Retinal pigment epithelial cell (primary cell): ENCODE measurements around the gene SYNPR.

Experiments used
- DNase-seq: peaks from one replicate; pipeline ENCODE4 v3.0.0-alpha.2; 2010; ENCODE audit warnings: low read depth
- H3K4me3 ChIP-seq: 2 replicates; pipeline ENCODE4 v1.5.1; 2011; ENCODE audit warnings: mild to moderate bottlenecking, low read length, control low read depth, moderate library complexity
- CTCF ChIP-seq: conservative IDR thresholded peaks from 2 replicates; pipeline ENCODE4 v1.5.1; 2011; ENCODE audit warnings: low read depth, low read length, control low read depth, inconsistent platforms

The SYNPR gene

GRCh38 chr3:63538919-63539318 is 260.8 kb downstream of the SYNPR start:
- no peak overlapping the region for H3K4me3 ChIP-seq
- no peak for DNase-seq
- no peak for TF ChIP-seq CTCF

- H3K4me3 ChIP-seq = no peak overlapping the region
- no peak for TF ChIP-seq CTCF
- no peak for DNase-seq
Measured at GRCh38 chr3:63555767-63556166, 277.7 kb downstream of the SYNPR start.

GRCh38 chr3:63556401-63556800 is 278.3 kb downstream of the SYNPR start:
- no peak for TF ChIP-seq CTCF
- H3K4me3 ChIP-seq = no peak overlapping the region
- DNase-seq = no peak

GRCh38 chr3:63557912-63558311 is 279.8 kb downstream of the SYNPR start:
- no peak overlapping the region for H3K4me3 ChIP-seq
- no peak for TF ChIP-seq CTCF
- no peak for DNase-seq

- DNase-seq = no peak
Measured at GRCh38 chr3:63559884-63560283, 281.8 kb downstream of the SYNPR start.

GRCh38 chr3:63561879-63562278 is 283.8 kb downstream of the SYNPR start:
- H3K4me3 ChIP-seq = no peak overlapping the region
- no peak for DNase-seq
- TF ChIP-seq CTCF = no peak

More at GRCh38 chr3:63559884-63560283, 281.8 kb downstream of the SYNPR start:
- TF ChIP-seq CTCF = no peak
- no peak overlapping the region for H3K4me3 ChIP-seq

GRCh38 chr3:63562323-63562722 is 284.2 kb downstream of the SYNPR start:
- no peak for DNase-seq
- H3K4me3 ChIP-seq = no peak overlapping the region
- no peak for TF ChIP-seq CTCF
